DLD1 (cell line): ENCODE data around the gene SMIM14.
"Not testable (repeated sequence)": the region's sequence is repeated elsewhere in the genome, so short reads cannot be mapped to it uniquely, and the experiment has no call there.

Experiments used
- in situ Hi-C: cut with HindIII; loops from 2 replicates; pipeline ENCODE4 v1.10.0; 2017; ENCODE audit warnings: low sequenced_read_pairs

SMIM14 gene

GRCh38 chr4:39539089-39539611 is 99.5 kb downstream of the SMIM14 start:
- in situ Hi-C loops = no loop called here

GRCh38 chr4:39533541-39533940 is 105.1 kb downstream of the SMIM14 start:
- in situ Hi-C loops = no loop called here

GRCh38 chr4:39532237-39532636 is 106.4 kb downstream of the SMIM14 start:
- in situ Hi-C loops = not testable (repeated sequence)

- in situ Hi-C loops = no loop called here
Observed at GRCh38 chr4:39530682-39531081, 108.0 kb downstream of the SMIM14 start.

DNA sequence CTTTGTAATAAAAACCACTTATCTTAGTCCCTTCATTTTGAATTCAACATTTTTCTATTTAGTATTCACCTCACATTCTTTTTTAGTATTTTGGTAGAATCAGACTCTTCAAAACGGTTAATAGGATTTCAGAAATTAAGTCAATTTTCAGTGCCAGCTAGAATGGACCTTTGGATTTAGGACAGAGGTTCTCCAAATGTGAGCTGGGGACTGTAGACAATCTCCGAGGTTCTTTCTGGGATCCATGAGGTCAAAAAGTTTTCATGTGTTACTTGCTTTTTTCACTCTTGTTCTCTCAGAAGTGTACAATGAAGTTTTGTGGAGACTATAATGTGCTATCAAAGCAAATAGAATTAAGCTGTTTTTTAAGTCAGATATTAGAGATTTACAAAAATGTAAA is 109.1 kb downstream of the SMIM14 start:
- in situ Hi-C loops = no loop called here

DNA sequence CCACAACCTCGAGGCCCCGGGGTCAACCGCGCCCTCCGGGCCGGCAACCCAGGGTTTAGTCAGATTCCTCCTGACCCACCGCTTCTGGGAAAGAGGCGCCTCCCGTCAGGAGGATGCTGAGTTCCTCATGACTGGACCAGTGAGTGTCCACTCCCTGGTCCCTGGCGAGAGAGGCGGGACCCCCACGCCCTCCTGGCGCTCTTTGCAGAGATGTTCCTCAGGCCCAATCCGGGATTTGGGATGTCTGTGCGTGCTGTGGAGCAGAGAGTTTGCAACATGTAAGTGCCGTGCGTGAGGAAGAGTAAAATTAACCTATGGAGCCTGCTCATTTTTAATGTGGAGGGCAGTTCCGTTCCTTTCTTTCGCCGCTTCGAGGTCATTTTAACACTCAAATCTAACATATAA is 110.6 kb downstream of the SMIM14 start:
- in situ Hi-C loops = no loop called here

GRCh38 chr4:39527296-39528060 is 111.2 kb downstream of the SMIM14 start, which contains the start of gene UGDH:
Gene UGDH (minus strand): TSS chr4:39527439. CDS start chr4:39521512, 5,927 bp downstream.
- in situ Hi-C loops = no loop called here

DNA sequence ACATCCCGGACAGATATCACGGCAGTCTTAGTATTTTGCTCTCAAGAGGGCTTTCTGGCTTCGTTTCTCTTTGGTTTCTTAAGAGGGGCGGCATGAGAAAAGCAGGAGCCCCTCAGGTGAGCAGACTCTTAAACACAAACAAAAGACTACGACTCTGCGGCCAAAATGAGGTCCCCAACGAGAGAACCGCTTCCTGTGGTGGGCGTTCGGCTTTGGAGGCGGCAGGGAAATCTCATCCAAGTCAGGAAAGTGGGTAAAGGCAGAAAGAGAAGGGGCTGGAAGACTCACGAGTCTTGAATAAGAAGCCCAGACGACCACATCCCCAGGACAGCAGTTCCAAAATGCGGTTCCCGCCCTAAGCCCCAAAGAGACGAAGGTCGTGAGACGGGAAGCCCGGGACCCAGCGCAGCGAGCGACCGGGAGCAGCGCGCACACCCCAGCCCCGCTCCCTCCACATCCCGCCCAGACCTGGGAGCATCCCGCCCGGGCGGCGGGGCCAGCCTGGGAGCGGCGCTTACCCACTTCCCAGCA is 111.8 kb downstream of the SMIM14 start:
- in situ Hi-C loops = no loop called here

DNA sequence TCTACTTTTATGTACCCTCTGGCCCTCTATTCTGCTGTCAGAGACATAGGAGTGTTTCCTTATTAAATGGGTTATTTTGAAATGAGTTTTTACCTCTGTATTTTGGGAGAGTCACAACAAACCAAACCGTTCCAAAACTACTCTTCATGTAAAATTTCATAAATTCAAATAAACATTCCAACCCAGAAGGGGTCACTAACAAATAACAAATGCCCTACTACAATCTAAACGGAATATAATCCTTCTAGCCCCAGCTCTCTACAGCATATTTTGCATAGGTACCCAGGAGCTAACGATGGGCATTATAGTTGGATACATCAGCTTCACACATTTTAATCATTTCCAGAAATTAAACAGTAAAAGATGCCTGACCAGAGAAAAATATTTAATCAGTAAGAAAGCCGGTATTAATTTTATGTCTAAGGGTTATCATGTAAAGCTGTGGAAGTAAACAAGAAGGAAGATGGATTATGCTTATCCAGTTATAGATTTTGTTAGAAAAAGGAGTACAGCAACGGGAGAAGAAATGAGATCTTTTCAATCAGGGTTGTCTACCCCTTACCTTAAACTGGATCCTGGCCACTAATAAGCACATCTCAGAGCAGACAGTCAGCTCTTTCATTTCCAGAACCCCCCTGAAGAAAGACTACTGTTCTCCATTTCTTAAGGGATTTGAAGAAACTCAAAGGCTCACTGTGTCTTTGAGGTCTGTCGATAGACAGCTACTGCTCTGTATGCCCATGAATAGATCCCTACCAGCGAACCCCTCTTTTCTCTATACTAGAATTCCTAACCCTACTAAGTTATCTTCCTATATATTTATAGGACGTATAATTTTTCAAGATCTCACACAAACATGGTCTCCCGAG is 112.6 kb downstream of the SMIM14 start:
- in situ Hi-C loops = no loop called here

DNA sequence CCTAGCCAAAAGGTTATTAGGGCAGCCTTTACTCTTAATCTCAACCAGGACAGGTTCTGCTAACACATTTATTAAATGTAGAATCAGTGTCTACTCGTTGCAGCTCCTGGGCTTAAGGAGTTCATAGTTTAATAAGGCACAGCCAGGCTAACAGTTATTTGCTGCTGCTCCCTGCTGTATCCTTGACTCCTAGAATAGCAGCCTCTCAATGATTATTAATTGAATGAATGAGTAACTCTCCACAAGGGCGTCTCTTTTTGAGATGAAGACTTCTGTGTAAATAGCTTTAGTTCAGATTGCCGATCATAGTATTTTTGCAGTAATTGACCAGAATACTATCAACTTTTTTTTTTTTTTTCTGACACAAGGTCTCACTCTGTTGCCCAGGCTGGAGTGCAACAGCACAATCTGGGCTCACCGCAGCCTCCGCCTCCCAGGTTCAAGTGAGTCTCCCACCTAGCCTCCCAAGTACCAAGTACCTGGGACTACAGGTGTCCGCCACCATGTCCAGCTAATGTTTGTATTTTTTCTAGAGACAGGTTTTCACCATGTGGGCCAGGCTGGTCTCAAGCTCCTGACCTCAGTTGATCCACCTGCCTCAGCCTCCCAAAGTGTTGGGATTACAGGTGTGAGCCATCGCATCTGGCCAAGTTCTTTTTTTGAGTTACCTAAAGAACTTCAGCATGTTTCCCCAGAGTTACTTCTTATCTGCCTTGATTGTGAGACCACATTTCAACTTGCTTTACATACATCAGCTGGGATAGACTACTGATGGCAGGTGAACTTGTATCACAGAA is 114.3 kb downstream of the SMIM14 start:
- in situ Hi-C loops = no loop called here

DNA sequence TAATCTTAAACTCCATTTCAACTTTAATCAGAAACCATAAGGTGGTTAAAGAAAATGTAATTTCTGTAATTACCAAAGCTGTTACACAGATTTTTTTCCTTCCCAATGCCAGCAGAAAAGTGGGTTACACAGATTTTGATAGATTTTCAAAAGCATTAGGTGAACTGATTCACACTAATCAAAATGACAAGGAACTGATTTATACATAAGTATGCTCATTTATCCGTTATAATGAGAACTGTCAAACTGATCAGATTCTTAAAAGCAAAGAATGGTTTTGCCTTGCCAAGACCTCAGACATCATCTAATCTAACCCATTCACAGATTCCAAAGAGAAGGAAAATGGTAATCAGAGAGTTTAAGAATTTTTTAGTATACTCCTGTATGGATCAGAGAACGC is 116.6 kb downstream of the SMIM14 start:
- in situ Hi-C loops = no loop called here

GRCh38 chr4:39521253-39521919 is 117.3 kb downstream of the SMIM14 start:
- in situ Hi-C loops = no loop called here

GRCh38 chr4:39518484-39518883 is 120.2 kb downstream of the SMIM14 start:
- in situ Hi-C loops = no loop called here

DNA sequence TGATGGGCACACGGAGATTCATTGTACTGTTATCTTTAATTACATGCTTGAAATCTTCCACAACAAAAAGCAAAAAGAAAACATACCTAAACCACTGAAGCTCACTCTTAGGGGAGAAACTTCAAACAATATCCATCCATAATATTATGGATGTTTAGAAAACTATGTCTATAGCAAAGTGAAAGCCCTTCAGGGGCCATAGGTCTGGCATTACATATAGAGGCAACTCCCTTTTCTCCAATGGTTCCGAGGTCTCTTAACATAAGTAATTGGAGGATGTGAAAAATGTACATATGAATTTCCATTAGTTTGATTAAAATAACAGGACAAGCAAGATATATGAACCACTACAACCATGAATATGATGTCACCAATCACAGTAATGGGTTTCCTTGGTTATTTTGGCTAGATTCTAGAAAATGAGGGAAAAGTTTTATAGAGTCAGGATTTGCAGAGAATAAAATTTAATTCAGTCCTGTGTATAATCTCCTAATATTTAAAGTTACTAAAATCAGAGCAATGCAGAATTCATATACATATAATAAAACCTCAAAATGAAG is 122.2 kb downstream of the SMIM14 start:
- in situ Hi-C loops = no loop called here

DNA sequence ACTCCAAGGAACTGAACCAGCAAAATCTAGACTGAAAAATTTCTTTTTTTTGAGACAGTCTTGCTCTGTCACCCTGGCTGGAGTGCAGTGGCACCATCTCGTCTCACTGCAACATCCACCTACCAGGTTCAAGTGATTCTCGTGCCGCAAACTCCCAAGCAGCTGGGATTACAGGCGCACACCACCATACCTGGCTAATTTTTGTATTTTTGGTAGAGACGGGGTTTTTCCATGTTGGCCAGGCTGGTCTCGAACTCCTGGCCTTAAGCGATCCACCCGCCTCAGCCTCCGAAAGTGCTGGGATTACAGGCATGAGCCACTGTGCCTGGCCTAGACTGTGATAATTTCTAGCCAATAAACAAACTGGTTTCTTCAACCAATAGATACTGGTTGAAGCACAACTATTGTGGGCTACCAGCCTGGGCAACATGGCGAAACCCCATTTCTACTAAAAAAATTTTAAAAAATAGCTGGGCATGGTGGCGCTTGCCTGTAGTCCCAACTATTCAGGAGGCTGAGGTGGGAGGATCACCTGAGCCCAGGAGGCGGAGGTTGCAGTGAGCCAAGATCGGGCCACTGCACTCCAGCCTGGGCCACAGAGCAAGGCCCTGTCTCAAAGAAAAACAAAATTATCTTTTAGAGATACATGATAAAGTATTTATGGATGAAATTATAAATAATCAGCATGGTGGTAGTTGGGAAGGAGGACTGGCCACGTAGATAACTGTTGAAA is 122.8 kb downstream of the SMIM14 start:
- in situ Hi-C loops = not testable (repeated sequence)

- in situ Hi-C loops = no loop called here
Observed at GRCh38 chr4:39514888-39515401, 123.7 kb downstream of the SMIM14 start.

- in situ Hi-C loops = not testable (repeated sequence)
Observed at GRCh38 chr4:39514266-39514665, 124.4 kb downstream of the SMIM14 start.

DNA sequence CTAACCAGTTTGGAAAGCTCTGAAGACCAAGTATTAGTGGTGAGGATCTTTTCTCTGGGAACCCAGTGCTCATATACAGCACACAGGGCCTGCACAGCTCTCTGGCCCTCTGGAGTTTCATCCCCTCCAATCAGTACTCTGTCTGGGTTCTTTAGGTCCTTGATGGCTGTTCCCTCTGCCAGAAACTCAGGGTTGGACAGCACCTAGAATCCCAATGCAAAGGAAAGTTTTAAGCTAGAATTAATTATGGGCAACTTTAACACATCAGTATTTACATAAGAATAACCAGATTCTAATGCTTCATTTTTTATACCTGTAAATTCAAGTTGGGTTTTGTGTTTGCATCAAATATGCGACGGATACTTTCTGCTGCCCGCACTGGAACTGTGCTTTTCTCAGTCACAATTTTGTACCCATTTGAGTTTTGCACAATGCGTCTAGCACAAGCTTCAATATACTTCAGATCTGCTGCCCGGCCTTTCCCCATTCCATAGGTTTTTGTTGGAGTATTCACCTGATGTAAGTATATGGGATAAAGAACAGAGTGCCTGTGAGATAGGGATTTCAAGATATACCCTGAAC is 128.2 kb downstream of the SMIM14 start:
- in situ Hi-C loops = no loop called here

DNA sequence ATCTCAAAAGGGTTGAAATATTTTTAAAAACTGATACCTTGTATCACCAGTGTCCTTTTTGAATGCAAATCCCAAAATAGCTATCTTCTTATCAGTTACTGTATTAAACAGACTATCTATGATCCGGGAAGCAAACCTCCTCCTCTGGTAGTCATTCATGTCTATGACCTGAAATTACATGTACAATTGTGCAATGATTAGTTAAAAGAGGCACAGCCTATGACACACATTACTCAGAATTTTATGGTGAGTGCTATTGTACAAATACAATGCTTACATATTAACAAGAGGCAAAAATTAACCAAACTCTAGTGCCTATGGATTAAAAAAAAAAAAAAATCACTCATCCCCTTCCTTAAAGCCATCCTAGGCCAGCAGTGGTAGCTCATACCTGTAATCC is 133.1 kb downstream of the SMIM14 start:
- in situ Hi-C loops = no loop called here
